Measurements from ENCODE around the gene KIAA0040.

DNA sequence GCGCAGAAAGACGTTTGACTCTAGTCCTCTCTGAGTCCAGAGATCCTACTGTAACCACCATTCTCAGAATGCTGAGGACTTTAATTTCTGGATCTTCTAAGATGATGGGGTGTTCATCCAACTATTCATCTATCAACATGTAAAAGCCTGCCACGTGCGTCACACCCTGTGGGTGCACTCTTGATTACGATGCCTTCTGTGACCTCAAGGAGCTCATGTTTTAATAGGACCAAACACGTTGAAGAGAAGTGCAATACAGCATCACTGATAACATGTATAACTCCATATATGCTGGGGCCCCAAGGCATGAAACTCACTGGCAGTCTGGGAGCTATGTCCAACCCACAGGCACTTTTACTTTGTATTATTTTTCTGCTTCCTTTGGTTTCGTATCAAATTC is 19.0 kb downstream of the KIAA0040 start:
- TF ChIP-seq, protein P1, sequence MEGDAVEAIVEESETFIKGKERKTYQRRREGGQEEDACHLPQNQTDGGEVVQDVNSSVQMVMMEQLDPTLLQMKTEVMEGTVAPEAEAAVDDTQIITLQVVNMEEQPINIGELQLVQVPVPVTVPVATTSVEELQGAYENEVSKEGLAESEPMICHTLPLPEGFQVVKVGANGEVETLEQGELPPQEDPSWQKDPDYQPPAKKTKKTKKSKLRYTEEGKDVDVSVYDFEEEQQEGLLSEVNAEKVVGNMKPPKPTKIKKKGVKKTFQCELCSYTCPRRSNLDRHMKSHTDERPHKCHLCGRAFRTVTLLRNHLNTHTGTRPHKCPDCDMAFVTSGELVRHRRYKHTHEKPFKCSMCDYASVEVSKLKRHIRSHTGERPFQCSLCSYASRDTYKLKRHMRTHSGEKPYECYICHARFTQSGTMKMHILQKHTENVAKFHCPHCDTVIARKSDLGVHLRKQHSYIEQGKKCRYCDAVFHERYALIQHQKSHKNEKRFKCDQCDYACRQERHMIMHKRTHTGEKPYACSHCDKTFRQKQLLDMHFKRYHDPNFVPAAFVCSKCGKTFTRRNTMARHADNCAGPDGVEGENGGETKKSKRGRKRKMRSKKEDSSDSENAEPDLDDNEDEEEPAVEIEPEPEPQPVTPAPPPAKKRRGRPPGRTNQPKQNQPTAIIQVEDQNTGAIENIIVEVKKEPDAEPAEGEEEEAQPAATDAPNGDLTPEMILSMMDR (IDR thresholded peaks at IDR 0.05) = no peak
- no peak for TF ChIP-seq POLR2A (IDR thresholded peaks at IDR 0.05)
